GM19099 (cell line): ENCODE results near the gene ZBTB24.

ENCODE experiments used
- POLR2A ChIP-seq: IDR thresholded peaks from 3 replicates; pipeline ENCODE4 v1.6.1; 2011; ENCODE audit warnings: low read depth; ENCODE audit not compliant: insufficient read length; ENCODE audit errors: extremely low read depth

The ZBTB24 gene

DNA sequence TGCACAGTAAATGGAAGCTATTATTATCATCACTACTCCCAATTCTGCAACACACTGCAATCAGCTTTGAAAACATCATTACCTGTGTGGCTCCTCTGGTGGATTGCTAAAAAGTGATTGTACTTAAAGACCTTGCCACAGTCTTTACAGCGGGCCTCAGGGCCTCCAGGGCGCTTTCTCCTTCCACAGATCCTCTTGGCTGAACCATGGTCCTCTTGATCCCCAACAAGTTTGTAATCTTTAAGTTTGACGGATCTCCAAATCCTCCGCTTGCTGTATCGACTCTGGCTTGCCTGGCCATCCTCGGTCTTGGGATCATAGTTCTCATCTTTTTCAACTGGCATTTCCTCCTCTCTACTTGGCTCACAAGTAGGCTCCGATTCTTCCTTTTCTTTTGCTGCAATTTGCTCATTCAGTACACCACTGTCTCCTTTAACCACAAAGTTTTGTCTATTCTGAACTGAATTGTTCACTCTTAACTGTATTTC, 2.0 kb downstream of the ZBTB24 start:
- no peak for TF ChIP-seq POLR2A

DNA sequence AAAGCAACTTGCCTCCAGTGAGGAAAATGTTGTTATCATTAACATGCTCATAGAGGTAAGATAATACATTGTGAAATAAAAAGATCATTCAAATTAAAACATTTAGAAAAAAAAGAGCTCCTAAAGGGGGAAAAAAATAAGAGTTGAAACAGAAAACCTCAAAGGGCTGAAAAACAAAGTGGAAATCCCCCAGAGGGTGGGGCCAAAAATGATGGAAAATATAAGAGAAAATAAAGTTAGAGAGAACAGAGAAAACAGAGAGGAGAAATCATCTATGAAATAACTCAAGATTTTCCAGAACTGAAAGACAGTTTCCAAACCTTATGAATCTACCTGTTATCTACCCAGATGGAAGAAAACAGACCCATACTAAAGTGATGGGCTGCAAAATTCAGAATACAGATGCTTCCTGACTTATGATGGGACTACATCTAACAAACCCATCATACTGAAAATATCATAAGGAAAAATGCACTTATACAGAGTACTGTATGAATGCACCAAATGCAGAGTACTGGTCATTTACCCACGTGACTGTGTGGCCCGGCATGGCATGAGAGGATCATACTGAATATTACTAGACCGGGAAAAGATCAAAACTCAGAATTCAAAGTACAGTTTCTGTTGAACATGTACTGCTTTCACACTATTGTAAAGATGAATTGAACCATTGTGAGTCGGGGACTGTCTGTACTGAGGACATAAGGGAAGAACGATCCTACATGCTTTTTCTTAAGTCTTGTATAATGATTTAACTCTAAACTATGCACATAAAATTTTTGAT, 4.0 kb downstream of the ZBTB24 start:
- no peak for TF ChIP-seq POLR2A

DNA sequence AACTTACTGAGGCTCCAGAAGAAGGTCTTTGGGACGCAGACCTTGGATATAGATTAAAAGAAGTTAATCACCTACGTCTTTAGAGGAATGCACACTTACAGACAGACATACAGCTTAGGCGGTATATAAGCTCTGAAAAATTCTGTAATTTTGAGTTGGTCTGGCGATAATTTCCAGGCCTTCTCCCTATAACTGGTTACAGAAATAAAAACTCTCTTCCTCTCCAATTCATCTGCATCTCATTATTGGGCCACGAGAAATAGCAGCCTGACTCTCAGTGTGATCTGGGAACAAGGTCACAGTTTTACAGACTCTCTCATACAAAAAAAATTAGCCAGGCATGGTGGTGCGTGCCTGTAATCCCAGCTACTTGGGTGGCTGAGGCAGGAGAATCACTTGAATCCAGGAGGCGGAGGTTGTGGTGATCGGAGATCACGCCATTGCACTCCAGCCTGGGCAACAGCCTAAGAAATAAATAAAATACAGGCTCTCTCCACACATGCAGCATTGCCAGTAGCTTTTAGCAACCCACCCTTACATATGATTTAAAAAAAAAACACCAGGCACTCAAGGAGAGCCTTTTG, 4.7 kb downstream of the ZBTB24 start:
- TF ChIP-seq POLR2A = no peak

DNA sequence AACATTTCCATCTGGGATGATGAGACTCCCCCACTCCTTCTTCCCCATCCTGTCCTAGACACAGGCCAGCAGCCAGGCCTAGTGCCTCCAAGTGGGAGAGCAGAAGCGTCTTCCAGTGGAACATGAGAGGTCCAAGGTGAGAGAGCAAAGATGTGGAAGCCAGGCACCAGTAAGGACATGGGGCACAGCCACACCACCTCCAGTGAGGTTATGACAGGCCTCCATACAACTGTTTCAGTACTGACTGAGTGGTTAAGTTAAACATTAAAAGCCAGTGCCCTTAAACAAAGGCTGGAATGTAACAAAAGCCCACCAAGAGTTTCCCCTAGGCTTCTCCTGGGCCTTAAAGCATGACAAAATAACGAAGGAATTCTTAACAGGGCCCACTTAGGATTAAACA, 5.3 kb downstream of the ZBTB24 start:
- TF ChIP-seq POLR2A = no peak

DNA sequence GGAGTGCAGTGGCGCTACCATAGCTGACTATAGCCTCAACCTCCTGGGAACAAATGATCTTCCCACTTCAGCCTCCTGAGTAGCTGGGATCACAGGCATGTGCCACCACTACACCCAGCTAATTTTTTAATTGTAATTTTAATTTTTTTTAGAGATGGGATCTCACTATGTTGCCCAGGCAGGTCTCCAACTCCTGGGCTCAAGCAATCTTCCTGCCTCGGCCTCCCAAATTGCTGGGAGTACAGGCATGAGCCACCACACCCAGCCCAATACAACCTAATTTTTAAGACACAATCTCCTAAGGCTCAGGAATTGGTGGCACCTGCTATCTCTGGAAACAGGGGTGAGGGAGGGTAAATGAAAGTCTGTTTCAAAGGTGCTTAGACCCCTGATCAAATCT, 5.8 kb downstream of the ZBTB24 start:
- TF ChIP-seq POLR2A = no peak

DNA sequence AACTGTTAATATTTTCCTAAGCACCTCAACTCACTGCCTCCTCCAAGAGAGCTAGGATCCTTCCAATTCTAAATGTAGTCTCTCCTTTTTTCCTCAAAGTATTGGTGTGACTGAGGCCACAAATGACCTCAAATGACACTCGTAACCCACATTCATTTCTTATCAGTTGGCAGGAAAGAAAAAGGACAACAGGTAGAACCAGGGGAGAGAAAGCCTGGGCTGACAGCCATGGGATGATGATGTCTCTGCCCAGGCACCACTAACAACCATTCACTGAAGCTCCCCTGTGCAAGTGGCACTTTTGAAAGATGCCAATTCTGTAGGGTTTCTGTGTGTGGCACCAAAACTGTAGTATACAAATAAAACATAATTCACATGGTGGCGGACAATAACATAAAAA, 7.4 kb downstream of the ZBTB24 start:
- TF ChIP-seq POLR2A = no peak

DNA sequence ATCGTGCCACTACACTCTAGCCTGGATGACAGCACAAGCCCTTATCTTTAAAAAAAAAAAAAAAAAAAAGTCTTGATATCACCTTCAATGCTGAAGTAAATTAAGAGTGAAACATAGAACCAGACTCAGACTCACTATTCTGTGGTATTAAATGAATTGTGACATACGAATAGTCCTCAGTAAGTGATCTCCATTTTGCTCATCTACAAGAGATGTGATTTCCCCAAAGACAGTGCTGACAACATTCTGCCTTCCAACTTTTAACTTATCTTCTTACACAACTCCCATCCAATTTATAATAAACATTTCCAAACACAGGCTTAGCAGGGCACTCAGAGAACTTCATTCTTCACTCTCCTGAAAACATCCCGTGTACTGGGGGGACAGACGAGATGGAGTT, 8.0 kb downstream of the ZBTB24 start:
- no peak for TF ChIP-seq POLR2A

DNA sequence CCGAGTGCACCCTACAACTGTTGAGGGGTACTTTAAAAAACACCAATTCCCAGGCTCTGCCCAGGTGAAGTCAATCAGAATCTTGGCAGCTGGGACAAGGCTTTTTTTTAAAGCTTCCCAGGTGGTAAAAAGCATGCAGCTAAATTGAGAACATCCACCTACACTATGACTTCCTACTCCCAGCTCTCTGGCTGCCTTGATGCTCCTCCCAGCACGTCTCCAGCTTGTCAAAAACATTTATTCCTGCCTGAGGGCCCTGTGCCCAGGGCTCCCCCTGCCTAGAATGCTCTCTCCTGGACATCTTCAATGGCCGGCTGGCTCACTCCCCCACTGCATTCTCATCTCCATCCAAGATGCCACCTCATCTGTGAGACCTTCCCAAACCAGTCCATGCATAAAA, 9.9 kb downstream of the ZBTB24 start:
- no peak for TF ChIP-seq POLR2A

DNA sequence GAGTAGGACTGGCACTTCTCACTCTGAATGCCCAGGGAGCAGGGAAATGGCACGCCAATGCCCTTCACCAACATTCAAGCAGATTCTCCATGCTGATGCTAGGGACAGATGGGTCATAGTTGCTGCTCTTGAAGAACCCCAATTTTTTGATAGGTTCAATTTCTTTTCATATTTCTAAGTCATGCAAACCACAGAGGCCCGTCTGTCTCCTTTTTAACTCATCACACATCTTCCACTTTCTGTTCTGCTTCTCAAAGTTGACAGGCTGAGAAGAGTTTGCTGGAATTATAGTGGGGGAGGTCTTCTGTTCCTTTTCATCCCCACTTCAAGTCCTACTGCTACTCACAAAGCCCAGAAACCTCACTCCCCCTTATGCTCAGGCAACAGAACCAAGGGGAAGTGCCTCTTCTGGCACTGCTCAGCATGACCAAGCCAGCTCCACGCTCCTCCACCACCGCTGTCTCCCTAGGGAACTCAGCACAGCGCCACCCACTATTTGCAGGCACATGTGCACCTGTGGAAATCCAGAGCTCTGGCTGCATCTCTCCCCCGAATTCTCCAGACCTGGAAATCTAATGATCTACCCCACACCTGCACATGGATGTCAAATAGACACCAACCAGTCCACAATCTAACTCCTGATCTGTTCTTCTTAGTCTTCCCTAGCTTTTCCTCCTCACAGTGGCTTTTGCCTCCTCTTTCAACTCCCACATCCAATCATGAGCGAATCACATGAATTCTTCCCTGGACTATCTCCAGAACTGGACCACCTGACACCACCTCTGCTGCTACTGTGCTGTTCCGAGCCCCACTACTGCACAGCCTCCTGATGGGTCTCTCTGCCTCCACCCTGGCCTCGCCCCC, 10.7 kb downstream of the ZBTB24 start:
- no peak for TF ChIP-seq POLR2A

DNA sequence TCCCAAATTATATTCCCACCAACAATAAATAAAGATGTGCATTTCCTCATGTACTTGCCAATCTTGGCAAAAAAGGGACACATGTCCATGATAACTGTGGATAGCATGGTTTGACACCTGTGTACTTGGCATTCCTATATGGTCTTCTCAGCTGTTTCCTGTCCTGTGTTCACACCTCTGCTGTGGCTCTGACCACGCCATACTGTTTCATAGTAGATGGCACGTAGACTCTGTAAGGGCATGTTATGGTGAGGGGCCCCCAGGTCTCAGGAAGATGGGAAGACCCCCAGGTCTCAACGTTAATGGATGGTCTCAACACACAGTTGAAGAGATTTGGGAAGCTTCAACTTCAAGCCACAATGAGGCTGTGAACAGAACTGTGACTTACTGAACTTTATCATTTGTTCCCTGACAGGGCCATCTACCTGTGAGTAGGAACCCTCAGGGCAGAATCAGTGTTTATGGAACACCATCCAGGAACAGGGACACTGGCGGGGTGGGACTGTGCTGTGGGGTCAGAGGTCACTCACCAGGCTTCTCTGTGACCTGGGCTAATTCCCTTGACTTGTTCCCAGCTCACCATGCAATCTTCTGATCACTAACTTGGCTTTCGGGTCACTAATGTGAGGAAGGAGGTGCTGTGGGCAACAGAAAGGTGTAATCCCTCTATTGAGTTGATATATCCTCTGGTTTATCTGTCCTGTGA, 11.8 kb downstream of the ZBTB24 start:
- no peak for TF ChIP-seq POLR2A

DNA sequence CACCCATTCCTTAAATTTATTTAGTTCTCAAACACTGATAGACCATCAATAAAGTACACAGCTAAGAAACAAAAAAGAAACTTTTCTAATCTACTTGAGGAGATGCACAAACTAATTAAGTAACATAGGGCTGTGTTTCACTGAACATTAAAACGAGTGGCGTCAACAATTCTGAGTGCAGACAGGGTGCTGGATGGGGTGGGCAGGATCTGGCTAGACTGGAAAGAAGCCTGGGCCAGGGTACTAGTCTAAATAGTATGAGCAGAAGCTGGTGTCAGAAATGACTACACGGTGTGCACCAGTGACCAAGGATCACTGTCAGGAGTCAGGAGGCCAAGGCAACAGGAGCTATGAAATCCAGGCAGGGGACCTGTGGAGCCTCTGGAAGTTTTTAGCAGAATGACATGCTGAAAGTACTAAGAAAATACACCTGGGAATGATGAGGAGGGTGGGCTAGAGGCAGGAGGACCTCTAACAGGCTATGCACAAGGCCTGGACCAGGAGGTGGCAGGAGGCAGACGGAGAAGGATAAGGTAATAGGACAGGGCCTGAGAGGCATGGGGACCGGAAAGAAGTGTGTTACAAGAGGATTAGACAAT, 13.3 kb downstream of the ZBTB24 start:
- TF ChIP-seq POLR2A = no peak

DNA sequence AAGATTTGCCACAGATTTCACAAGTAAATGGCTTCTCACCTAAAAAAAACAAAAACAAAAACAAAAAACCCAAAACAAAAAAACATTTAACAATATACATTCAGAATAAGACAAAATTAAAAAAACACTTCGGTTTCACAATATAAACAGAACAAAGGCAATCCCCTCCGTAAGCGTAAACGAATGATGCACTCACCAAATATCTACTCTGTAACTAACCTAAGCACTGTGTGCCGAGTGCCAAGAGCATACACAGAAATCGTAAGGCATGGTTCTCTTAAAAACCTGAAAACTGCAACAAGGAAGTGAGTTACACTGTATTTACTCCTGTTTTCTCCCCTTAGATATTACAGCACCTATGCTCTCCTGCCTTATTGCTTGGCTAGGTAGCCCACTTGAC, 15.3 kb downstream of the ZBTB24 start:
- no peak for TF ChIP-seq POLR2A

DNA sequence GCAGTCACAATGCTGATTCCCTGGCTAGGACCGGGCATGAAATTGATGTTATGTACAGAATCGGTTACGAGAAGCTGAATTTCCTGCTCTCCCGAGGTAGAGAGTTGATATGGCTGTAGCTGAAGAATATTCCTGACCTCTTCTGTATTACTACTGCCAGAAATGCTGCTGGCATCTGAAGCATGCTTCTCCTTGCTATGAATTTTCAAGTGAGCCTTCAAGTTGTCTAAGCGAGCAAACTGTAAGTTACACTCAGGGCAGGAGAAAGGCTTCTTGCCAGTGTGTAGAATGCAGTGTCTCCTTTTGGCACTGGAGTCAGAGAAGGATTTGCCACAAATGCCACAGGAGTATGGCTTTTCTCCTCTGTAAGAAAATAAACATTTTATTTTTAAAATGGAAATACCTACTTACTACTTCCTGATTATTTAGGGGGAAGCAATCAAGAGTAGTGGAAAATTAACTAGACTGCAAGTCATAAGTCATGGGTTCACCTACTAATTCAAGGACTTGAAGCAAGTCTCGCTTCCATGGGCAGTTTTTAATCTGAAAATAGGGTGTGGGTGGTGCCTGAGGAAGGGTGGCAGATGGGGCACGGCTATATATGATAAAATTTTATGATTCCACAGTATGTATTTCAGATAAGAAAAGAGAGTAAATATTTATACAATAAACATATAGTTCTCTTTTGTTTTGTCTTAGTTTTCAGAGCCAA, 16.7 kb downstream of the ZBTB24 start:
- TF ChIP-seq POLR2A = no peak

DNA sequence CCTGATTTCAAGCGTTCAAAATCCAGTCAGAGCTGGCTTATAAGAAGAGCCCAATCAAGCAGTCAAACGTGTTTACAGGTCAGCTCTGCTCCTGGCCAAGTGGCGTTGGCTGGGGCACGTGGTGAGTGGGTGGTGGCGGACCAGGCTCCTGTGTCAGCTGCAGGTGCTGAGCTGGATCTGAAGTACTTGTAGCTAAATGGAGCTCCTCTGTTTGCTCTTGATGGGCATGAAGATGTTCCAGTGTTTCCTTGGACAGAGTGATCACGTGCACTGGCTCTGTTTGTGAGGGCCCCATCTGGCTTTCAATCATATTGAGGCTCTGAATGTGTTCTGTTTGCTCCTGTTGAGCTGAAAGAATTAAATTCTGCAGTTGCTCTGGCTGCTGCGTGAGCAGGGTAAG, 17.2 kb downstream of the ZBTB24 start:
- TF ChIP-seq POLR2A = no peak
